ENCODE data around the gene TMEM238.
A peak's percentile ranks its signal among the peaks of the same experiment; 100 is the strongest.

TMEM238 gene

DNA sequence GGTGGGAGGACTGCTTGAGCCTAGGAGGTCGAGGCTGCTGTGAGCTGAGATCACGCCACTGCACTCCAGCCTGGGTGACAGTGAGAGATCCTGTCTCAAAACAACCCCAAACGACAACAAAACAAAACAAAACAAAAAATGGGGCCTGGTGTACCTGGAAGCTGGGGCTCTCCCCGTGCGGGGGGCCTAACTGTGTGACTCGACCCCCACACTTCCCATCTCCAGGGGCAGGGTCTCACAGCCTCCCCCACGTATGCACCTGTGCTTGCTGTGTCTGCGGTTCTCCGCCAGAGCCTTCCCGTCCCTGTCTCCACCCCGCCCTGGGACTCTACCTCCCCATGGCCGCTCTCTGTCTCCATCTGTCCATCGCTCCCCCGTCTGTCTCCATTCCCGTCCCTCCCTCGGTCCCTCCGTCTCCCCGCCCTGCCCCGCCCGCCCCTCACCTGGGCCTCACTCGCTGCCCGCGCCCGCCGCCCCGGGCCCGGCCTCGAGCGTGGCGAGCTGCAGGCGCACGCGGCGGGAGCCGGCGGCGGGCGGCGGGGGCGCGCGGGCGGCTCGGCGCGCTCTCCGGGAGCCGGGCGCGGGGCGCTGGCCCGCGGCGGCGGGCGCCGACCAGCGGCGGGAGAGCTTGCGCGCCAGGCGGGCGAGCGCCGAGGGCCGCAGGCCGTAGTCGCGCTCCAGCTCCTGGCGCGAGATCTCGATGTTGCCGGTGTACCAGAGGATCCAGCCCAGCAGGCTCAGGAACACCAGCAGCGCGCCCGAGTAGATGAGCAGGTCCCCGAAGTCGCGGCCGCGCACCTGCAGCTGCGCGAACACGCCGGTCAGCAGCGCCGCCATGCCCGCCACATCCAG is 587 bp downstream of the TMEM238 start:
- Histone ChIP-seq H3K4me1 (peaks cover 20% of the 10 kb centered on the region), H2AFZ (peak overlapping the region; percentile 82), H3K9me3 (ENCODE audit: control insufficient read depth, low read length) (no peaks in the 10 kb centered on the region), H3K79me2 (peaks cover 26% of the 10 kb centered on the region), H3K4me2 (ENCODE audit: low read length) (peak overlapping the region; percentile 68), H3K36me3 (ENCODE audit: control insufficient read depth, insufficient read depth, low read length) (no peaks in the 10 kb centered on the region), H3K27ac (peak overlapping the region; percentile 94), H3K4me3 (ENCODE audit: low read depth, low read length) (peak overlapping the region; percentile 38), H3K9ac (peak overlapping the region; percentile 61), H3K27me3 (ENCODE audit: control insufficient read depth, insufficient read depth, low read length) (no peaks in the 10 kb centered on the region)
- TF ChIP-seq, protein P1, sequence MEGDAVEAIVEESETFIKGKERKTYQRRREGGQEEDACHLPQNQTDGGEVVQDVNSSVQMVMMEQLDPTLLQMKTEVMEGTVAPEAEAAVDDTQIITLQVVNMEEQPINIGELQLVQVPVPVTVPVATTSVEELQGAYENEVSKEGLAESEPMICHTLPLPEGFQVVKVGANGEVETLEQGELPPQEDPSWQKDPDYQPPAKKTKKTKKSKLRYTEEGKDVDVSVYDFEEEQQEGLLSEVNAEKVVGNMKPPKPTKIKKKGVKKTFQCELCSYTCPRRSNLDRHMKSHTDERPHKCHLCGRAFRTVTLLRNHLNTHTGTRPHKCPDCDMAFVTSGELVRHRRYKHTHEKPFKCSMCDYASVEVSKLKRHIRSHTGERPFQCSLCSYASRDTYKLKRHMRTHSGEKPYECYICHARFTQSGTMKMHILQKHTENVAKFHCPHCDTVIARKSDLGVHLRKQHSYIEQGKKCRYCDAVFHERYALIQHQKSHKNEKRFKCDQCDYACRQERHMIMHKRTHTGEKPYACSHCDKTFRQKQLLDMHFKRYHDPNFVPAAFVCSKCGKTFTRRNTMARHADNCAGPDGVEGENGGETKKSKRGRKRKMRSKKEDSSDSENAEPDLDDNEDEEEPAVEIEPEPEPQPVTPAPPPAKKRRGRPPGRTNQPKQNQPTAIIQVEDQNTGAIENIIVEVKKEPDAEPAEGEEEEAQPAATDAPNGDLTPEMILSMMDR (IDR thresholded peaks at IDR 0.05), result no peak

DNA sequence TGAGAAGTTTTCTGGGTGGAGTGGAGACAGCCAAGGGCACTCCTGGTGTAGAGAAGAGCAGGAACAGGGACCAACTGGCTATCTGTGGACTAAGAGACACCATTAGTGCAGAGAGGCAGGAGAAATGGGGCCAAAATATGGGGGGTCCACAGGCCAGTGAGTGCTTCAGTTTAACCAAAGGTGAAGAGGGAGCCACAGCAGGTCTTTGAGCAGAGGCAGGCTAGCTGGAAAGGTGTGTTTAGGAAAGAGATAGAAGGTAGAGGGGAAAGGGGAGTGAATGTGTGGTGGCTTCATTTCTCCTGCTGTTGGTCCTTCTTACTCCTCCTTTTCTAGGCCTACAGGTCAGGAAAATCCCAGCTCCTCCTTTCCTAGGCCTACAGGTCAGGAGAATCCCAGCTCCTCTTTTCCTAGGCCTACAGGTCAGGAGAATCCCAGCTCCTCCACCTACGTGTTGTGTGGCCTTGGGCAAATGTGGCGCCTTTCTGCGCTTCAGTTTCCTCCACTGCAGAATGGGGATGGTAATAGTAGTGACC is 1.5 kb downstream of the TMEM238 start:
- Histone ChIP-seq H3K4me2 (ENCODE audit: low read length) (no peak overlapping the region), H3K4me1 (peaks cover 15% of the 10 kb centered on the region), H3K27me3 (ENCODE audit: control insufficient read depth, insufficient read depth, low read length) (no peaks in the 10 kb centered on the region), H3K27ac (no peak overlapping the region), H3K36me3 (ENCODE audit: control insufficient read depth, insufficient read depth, low read length) (no peaks in the 10 kb centered on the region), H3K9ac (no peak overlapping the region), H2AFZ (peak overlapping the region; percentile 82), H3K9me3 (ENCODE audit: control insufficient read depth, low read length) (no peaks in the 10 kb centered on the region), H3K4me3 (ENCODE audit: low read depth, low read length) (no peak overlapping the region), H3K79me2 (peaks cover 17% of the 10 kb centered on the region)
- TF ChIP-seq, protein P1 (IDR thresholded peaks at IDR 0.05), result no peak

DNA sequence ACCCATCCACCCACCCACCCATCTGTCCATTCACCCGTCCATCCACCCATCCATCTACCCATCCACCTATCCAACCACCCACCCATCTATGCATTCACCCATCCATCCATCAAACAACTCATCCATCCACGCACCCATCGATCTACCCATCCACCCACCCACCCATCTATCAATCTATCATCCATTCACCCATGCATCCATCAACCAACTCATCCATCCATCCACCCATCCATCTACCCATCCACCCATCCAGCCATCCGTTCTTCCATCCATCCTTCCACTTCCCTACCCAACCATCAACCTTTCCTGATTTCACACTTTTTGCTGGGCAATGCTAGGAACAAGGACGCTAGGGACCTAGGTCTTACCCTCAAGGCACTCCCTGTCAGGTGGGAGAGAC is 2.1 kb downstream of the TMEM238 start:
- TF ChIP-seq, protein P1 (IDR thresholded peaks at IDR 0.05), result no peak
- Histone ChIP-seq H2AFZ (no peak overlapping the region), H3K4me2 (ENCODE audit: low read length) (no peak overlapping the region), H3K9me3 (ENCODE audit: control insufficient read depth, low read length) (no peaks in the 10 kb centered on the region), H3K79me2 (peaks cover 12% of the 10 kb centered on the region), H3K4me1 (peaks cover 9% of the 10 kb centered on the region), H3K9ac (no peak overlapping the region), H3K27me3 (ENCODE audit: control insufficient read depth, insufficient read depth, low read length) (no peaks in the 10 kb centered on the region), H3K27ac (no peak overlapping the region), H3K36me3 (ENCODE audit: control insufficient read depth, insufficient read depth, low read length) (no peaks in the 10 kb centered on the region), H3K4me3 (ENCODE audit: low read depth, low read length) (no peak overlapping the region)

DNA sequence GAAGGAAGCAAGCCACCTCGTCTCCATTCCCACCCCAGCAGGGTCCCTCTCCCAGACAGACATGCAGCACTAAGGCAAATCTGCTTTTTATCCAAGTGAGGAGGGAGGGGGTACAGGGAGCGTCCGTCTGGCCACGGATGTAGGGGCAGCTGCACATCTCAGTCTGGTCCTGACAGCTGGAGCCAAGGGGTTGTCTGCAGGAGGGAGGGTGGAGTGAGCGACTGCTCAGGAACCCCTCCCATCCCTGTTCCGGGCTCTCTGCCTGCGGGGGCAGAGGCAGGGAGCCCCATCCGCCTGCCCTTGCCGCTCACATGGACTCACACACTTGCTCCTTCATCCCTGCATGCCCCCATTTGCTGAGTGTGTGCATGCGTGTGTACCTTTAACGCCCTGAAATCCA is 4.9 kb downstream of the TMEM238 start:
- no peak overlapping the region for H3K27ac ChIP-seq
- H2AFZ ChIP-seq, result no peak overlapping the region
- H3K4me3 ChIP-seq (ENCODE audit: low read depth, low read length), result no peak overlapping the region
- TF ChIP-seq, protein P1 (IDR thresholded peaks at IDR 0.05), result no peak
- H3K4me2 ChIP-seq (ENCODE audit: low read length), result no peak overlapping the region
- no peaks in the 10 kb centered on the region for H3K27me3 ChIP-seq (ENCODE audit: control insufficient read depth, insufficient read depth, low read length)
- H3K4me1 ChIP-seq, result no peaks in the 10 kb centered on the region
- no peaks in the 10 kb centered on the region for H3K9me3 ChIP-seq (ENCODE audit: control insufficient read depth, low read length)
- H3K9ac ChIP-seq, result no peak overlapping the region
- no peaks in the 10 kb centered on the region for H3K79me2 ChIP-seq
- H3K36me3 ChIP-seq (ENCODE audit: control insufficient read depth, insufficient read depth, low read length), result no peaks in the 10 kb centered on the region
